ENCODE measurements around the gene MPZ. TPM values are rescaled to one million over a fixed set of nuclear protein-coding genes. Genes with fewer than 3 reads are reported as not detected.

The MPZ gene
- polyA plus RNA-seq, 1 donor: 10.1 TPM

DNA sequence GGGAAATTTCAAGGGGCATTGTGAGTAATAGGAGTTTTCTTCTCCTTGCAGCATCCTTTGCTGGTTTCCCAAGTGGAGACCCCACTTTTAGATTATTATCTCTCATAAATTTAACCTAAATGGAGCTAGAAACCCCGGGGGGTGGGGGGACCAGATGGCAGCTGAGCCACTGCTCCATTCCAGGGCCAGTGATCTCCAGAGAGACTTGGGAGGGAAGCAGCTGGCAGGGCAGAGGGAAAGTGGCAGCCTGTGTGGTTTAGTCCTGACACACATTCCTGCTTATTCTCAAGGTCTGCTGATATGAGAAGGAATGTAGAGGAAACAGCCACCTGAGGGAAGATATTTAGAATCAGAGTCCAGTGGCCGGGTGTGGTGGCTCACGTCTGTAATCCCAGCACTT is 34.9 kb downstream of the MPZ start:
- no peaks in the 10 kb centered on the region for H3K4me1 ChIP-seq (ENCODE audit: control insufficient read depth, insufficient read depth, low read length)
- H3K9me3 ChIP-seq (ENCODE audit: control insufficient read depth, low read depth, low read length): no peaks in the 10 kb centered on the region
- DNase-seq: no peak
- WGBS (ENCODE audit: insufficient coverage, low lambda C conversion rate): 33% methylated on average over 1 of the region's 3 CpGs
- no peaks in the 10 kb centered on the region for H3K36me3 ChIP-seq (ENCODE audit: control insufficient read depth, insufficient read depth, low read length)
- no peak overlapping the region for H3K4me3 ChIP-seq (ENCODE audit: low read length)
- no peaks in the 10 kb centered on the region for H3K27me3 ChIP-seq (ENCODE audit: control insufficient read depth, insufficient read depth, low read length)
- no peak overlapping the region for H3K27ac ChIP-seq (ENCODE audit: low read length)

DNA sequence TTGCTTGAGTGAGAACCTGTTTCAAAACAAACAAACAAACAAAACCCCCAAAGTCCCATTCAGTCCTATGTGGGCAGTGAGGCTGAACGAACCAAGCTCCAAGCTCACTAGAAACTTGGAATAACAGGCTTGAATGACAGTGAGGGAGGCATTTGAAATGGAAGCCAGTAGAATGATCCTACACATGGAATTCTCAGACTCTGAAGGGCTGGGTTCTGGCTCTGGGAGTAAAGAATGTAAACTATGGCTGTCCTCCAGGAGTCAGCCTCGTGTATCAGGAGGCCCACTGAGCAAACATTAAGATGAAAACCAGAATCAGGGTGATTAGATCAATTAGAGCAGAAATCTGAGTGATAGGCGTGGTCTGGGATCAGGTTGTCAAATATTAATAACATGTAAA is 36.4 kb downstream of the MPZ start:
- H3K4me3 ChIP-seq (ENCODE audit: low read length): no peak overlapping the region
- H3K4me1 ChIP-seq (ENCODE audit: control insufficient read depth, insufficient read depth, low read length): no peaks in the 10 kb centered on the region
- no CpG with 5 or more reads among the region's 3 CpGs for WGBS (ENCODE audit: insufficient coverage, low lambda C conversion rate)
- H3K36me3 ChIP-seq (ENCODE audit: control insufficient read depth, insufficient read depth, low read length): no peaks in the 10 kb centered on the region
- no peaks in the 10 kb centered on the region for H3K9me3 ChIP-seq (ENCODE audit: control insufficient read depth, low read depth, low read length)
- H3K27me3 ChIP-seq (ENCODE audit: control insufficient read depth, insufficient read depth, low read length): no peaks in the 10 kb centered on the region
- H3K27ac ChIP-seq (ENCODE audit: low read length): no peak overlapping the region
- DNase-seq: no peak

DNA sequence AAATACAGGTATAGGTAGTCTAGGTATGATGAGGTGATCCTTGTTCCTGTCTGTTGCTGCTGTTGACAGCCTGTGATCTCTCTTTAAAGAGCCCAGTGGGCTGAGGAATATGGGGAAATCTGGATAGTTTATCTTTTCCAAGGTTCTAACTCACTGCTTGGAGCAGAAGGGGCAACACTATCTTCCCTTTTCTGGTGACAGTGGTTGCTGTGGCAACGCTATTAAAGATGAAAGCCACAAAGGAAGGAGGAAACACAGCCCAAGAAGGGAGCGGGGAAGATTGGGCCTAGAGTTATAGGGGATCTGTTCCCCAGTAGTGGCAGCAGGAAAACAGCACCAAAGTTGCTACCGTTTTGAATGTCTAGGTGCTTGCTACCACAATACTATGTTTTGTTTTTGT is 42.4 kb downstream of the MPZ start:
- no peak for DNase-seq
- H3K9me3 ChIP-seq (ENCODE audit: control insufficient read depth, low read depth, low read length): no peaks in the 10 kb centered on the region
- no peaks in the 10 kb centered on the region for H3K36me3 ChIP-seq (ENCODE audit: control insufficient read depth, insufficient read depth, low read length)
- no CpG with 5 or more reads among the region's 3 CpGs for WGBS (ENCODE audit: insufficient coverage, low lambda C conversion rate)
- no peak overlapping the region for H3K4me3 ChIP-seq (ENCODE audit: low read length)
- H3K27me3 ChIP-seq (ENCODE audit: control insufficient read depth, insufficient read depth, low read length): no peaks in the 10 kb centered on the region
- no peaks in the 10 kb centered on the region for H3K4me1 ChIP-seq (ENCODE audit: control insufficient read depth, insufficient read depth, low read length)
- H3K27ac ChIP-seq (ENCODE audit: low read length): no peak overlapping the region

DNA sequence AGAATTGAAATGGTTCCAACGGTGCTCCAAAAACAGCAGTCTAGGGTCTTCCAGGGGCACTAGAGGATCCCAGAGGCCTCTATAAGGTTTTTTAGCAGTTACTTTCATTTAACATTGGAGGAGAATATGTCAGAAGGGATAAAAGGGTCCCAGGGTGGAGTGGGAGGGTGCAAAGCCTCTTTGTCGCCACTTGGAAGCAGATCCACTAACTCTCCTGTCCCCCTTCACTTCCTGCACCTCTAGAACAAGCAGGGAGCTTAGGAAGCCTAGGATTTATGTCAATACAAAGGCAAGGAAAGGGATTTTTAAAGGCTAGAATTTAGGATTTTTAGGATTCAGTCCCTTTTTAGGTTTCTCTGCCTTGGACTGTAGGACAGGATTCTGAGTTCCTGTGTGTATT is 42.9 kb downstream of the MPZ start:
- Histone ChIP-seq H3K27me3 (ENCODE audit: control insufficient read depth, insufficient read depth, low read length) (no peaks in the 10 kb centered on the region), H3K9me3 (ENCODE audit: control insufficient read depth, low read depth, low read length) (no peaks in the 10 kb centered on the region), H3K4me1 (ENCODE audit: control insufficient read depth, insufficient read depth, low read length) (no peaks in the 10 kb centered on the region), H3K36me3 (ENCODE audit: control insufficient read depth, insufficient read depth, low read length) (no peaks in the 10 kb centered on the region), H3K4me3 (ENCODE audit: low read length) (no peak overlapping the region), H3K27ac (ENCODE audit: low read length) (no peak overlapping the region)
- WGBS (ENCODE audit: insufficient coverage, low lambda C conversion rate): no CpG with 5 or more reads among the region's 2 CpGs
- DNase-seq: no peak

DNA sequence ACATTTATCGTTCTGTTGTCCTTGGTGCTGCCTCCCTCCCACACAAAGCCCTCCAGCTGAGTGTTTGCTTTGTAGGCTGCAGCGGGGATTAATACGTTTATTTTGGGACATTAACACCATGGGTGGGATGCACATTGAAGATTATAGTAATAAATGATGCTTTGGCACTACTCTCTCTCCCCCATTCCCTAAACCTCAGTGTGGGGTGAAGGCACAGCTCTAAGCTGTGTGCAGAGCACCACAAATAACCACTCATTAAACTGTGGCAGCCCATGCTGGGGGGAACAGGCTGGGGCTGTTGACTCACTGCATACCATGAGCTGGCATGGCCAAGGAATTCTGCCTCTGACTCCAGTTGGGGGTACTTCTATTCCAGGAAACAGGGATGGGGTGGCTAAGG is 43.6 kb downstream of the MPZ start:
- Histone ChIP-seq H3K27me3 (ENCODE audit: control insufficient read depth, insufficient read depth, low read length) (no peaks in the 10 kb centered on the region), H3K4me3 (ENCODE audit: low read length) (no peak overlapping the region), H3K4me1 (ENCODE audit: control insufficient read depth, insufficient read depth, low read length) (peaks cover 4% of the 10 kb centered on the region), H3K36me3 (ENCODE audit: control insufficient read depth, insufficient read depth, low read length) (no peaks in the 10 kb centered on the region), H3K9me3 (ENCODE audit: control insufficient read depth, low read depth, low read length) (no peaks in the 10 kb centered on the region), H3K27ac (ENCODE audit: low read length) (peak overlapping the region; percentile 22)
- DNase-seq: no peak
- no CpG with 5 or more reads among the region's 3 CpGs for WGBS (ENCODE audit: insufficient coverage, low lambda C conversion rate)

DNA sequence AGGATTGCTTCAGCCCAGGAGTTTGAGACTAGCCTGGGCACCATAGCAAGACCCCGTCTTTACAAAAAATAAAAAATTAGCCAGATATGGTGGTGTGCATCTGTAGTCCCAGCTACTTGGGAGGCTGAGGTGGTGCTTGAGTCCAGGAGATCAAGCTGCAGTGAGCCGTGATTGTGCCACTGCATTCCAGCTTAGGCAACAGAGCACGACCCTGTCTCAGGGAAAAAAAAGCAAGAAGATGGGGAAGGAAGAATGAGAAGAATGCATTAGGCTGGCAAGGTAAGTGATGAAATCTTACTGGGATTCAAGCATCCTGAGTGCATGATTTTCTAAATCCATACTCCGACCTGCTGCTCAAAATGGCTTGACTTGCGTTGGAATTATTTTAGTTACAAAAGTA is 44.5 kb downstream of the MPZ start:
- Histone ChIP-seq H3K27ac (ENCODE audit: low read length) (no peak overlapping the region), H3K36me3 (ENCODE audit: control insufficient read depth, insufficient read depth, low read length) (no peaks in the 10 kb centered on the region), H3K4me1 (ENCODE audit: control insufficient read depth, insufficient read depth, low read length) (peaks cover 13% of the 10 kb centered on the region), H3K4me3 (ENCODE audit: low read length) (no peak overlapping the region), H3K27me3 (ENCODE audit: control insufficient read depth, insufficient read depth, low read length) (no peaks in the 10 kb centered on the region), H3K9me3 (ENCODE audit: control insufficient read depth, low read depth, low read length) (no peaks in the 10 kb centered on the region)
- no CpG with 5 or more reads among the region's 5 CpGs for WGBS (ENCODE audit: insufficient coverage, low lambda C conversion rate)
- no peak for DNase-seq

DNA sequence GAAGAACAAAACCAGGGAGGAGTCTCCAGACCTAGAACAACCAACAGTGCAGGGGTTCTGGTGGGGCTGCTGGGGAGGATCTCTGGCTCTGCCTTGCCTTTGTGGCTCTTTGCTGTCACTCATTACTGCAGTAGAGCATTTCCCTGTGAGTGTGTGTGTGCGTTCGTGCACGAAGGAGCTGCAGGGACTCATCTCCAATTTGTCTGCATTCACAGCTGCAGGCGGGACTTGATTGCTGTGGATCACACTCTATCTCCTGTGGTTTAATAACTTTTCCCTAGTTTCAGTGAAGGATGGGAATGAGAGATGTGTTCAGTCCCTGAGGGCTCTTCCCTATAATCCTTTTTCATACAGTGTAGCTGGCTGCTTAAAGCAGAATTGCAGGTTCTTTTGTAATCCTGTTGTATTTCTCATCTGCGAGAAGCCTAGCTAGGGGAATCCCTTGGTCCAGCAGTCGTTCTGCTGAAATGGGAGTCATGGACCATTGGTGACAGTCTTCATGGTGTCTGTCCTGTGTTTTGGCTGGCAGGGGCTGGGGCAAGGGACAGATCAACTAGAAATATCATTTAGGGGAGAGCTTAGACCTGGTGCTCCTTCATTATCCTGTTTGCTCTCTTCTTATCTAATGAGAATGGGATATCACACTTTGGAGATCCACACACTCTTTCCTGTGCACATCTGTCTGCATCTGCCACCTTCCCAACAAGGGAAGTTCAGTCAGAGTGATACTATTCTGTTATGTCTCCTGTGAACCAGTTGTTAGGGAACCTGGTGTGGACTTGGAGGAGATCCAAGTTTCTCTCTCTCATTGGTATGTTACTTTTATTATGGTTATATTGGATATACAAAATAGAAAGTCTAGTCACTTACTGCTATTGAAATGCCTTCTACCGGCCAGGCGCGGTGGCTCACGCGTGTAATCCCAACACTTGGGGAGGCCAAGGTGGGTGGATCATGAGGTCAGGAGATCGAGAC is 48.2 kb downstream of the MPZ start:
- peak; percentile 32 to 63 for DNase-seq

DNA sequence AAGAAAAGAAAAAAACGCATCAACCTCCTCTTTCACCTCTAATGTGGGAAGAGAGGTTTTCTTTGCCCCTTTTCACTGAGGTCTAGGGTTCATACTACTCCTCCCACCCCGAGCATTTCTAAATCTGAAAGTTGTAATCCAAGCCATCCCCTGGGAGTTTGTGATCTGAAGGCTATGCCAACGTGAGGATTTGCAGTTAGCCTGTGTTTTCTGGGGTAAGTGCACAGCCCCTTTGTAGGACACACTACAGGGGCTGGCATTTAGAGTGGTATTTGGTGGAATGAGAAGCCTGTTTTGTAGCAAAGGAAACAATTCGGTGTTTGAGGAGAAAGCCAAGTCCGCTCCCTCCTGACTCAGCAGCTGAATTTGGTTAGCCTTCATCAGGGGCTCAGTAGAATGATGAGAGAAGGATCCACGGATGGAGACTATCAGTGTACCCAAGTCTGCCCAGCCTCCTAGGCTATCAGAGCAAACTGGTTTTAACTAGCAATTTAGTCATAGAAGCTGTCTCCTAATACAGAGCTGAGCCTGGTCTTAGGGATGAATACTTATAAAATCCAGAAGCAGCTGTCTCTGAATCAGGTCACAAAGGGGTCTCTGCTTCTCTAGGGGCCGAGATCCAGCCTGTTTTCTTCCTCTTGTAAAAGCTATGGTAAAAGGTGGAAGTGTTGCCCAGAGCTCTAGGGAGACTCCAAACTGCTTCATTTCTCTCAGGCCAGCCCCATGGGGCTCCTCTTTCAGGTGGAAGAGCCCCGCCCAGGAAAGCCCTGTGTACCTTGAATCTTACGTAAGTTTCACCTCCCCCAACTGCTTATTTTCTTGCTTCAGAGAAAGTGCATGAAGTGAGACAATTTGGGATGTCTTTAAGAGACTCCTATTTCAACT is 49.1 kb downstream of the MPZ start:
- H3K9me3 ChIP-seq (ENCODE audit: control insufficient read depth, low read depth, low read length): peaks cover 14% of the 10 kb centered on the region
- DNase-seq: peak; percentile 60 to 86
- H3K36me3 ChIP-seq (ENCODE audit: control insufficient read depth, insufficient read depth, low read length): no peaks in the 10 kb centered on the region
- no CpG with 5 or more reads among the region's 9 CpGs for WGBS (ENCODE audit: insufficient coverage, low lambda C conversion rate)
- H3K27ac ChIP-seq (ENCODE audit: low read length): peak overlapping the region; percentile 23
- H3K4me3 ChIP-seq (ENCODE audit: low read length): no peak overlapping the region
- peaks cover 16% of the 10 kb centered on the region for H3K27me3 ChIP-seq (ENCODE audit: control insufficient read depth, insufficient read depth, low read length)
- peaks cover 20% of the 10 kb centered on the region for H3K4me1 ChIP-seq (ENCODE audit: control insufficient read depth, insufficient read depth, low read length)

More for the DNA sequence above, 48.2 kb downstream of the MPZ start:
- no CpG with 5 or more reads among the region's 12 CpGs for WGBS (ENCODE audit: insufficient coverage, low lambda C conversion rate)
- no peaks in the 10 kb centered on the region for H3K36me3 ChIP-seq (ENCODE audit: control insufficient read depth, insufficient read depth, low read length)
- peaks cover 20% of the 10 kb centered on the region for H3K4me1 ChIP-seq (ENCODE audit: control insufficient read depth, insufficient read depth, low read length)
- peaks cover 16% of the 10 kb centered on the region for H3K27me3 ChIP-seq (ENCODE audit: control insufficient read depth, insufficient read depth, low read length)
- H3K9me3 ChIP-seq (ENCODE audit: control insufficient read depth, low read depth, low read length): peaks cover 14% of the 10 kb centered on the region
- no peak overlapping the region for H3K4me3 ChIP-seq (ENCODE audit: low read length)
- H3K27ac ChIP-seq (ENCODE audit: low read length): peak overlapping the region; percentile 23

DNA sequence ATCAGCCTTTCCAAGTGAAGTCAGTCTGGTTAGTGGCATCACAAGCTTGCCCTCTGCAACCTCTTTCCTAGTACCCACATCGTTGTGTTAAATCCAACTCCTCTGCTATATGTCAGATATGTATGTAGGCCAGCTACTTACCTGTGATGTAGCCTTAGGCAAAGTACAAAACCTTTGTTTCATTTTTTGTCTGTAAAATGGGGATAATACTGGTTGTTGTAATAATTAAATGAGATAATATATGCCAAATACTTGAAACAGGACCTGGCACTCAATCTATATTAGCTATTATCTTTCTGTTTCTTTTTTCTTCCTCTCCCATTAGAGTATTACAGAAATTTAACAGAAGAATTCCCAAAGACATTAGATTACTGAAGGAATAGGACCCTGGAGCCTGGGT is 50.0 kb downstream of the MPZ start:
- no CpG with 5 or more reads among the region's 1 CpG for WGBS (ENCODE audit: insufficient coverage, low lambda C conversion rate)
- no peak overlapping the region for H3K4me3 ChIP-seq (ENCODE audit: low read length)
- H3K27ac ChIP-seq (ENCODE audit: low read length): no peak overlapping the region
- no peak for DNase-seq
- H3K36me3 ChIP-seq (ENCODE audit: control insufficient read depth, insufficient read depth, low read length): no peaks in the 10 kb centered on the region
- H3K27me3 ChIP-seq (ENCODE audit: control insufficient read depth, insufficient read depth, low read length): peaks cover 16% of the 10 kb centered on the region
- H3K4me1 ChIP-seq (ENCODE audit: control insufficient read depth, insufficient read depth, low read length): peaks cover 20% of the 10 kb centered on the region
- peaks cover 14% of the 10 kb centered on the region for H3K9me3 ChIP-seq (ENCODE audit: control insufficient read depth, low read depth, low read length)

DNA sequence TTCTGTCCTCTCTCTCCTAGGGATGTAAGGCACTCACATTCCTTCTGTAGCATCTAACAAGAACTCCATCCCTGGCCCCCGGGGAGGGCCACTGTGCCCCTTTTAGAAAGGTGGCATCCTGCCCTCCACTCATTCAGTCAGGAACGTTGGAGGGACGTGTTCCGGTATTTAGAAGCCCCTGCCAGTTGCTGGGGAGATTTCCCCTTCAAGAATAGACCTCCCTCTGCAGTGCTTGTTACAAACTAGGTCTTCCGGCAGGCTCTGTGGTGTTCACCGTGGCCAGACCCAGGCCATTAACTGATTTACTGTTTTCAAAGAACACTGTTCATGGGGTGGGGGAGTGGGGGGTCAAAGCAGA is 50.4 kb downstream of the MPZ start:
- H3K4me3 ChIP-seq (ENCODE audit: low read length): peak overlapping the region; percentile 50
- peaks cover 16% of the 10 kb centered on the region for H3K27me3 ChIP-seq (ENCODE audit: control insufficient read depth, insufficient read depth, low read length)
- H3K9me3 ChIP-seq (ENCODE audit: control insufficient read depth, low read depth, low read length): peaks cover 14% of the 10 kb centered on the region
- no peaks in the 10 kb centered on the region for H3K36me3 ChIP-seq (ENCODE audit: control insufficient read depth, insufficient read depth, low read length)
- no CpG with 5 or more reads among the region's 6 CpGs for WGBS (ENCODE audit: insufficient coverage, low lambda C conversion rate)
- peaks cover 20% of the 10 kb centered on the region for H3K4me1 ChIP-seq (ENCODE audit: control insufficient read depth, insufficient read depth, low read length)
- DNase-seq: no peak
- no peak overlapping the region for H3K27ac ChIP-seq (ENCODE audit: low read length)

All from large intestine (tissue), 3 donors.